Cardiac muscle cell (in vitro differentiated cells and primary cell): ENCODE measurements around the gene ITSN2. TPM values are rescaled to one million over a fixed set of nuclear protein-coding genes. Genes with fewer than 3 reads are reported as not detected.

ENCODE experiments used
- DNase-seq, 2 donors: peaks; one replicate each; pipeline versions ENCODE4 v3.0.0 to v3.0.0-alpha.2; 2010 to 2017; ENCODE audit warnings: low read depth in 1 of 2, low spot score in 1 of 2
- H3K27ac ChIP-seq: fragments of 200-600 bp; sonication (generic); 2 replicates; pipeline ENCODE4 v1.5.1; 2016
- H3K27me3 ChIP-seq: fragments of 200-600 bp; sonication (generic); 2 replicates; pipeline ENCODE4 v1.6.0; 2016; ENCODE audit warnings: control low read depth
- H3K36me3 ChIP-seq: fragments of 200-600 bp; sonication (generic); 2 replicates; pipeline ENCODE4 v1.5.1; 2016; ENCODE audit warnings: control low read depth
- H3K4me1 ChIP-seq: fragments of 200-600 bp; sonication (generic); 2 replicates; pipeline ENCODE4 v1.8.1; 2017; ENCODE audit warnings: low read depth, mild to moderate bottlenecking, mixed run types
- H3K4me3 ChIP-seq: fragments of 200-600 bp; sonication (generic); 2 replicates; pipeline ENCODE4 v1.5.1; 2016; ENCODE audit warnings: mild to moderate bottlenecking
- H3K9me3 ChIP-seq: fragments of 200-600 bp; sonication (generic); 2 replicates; pipeline ENCODE4 v1.5.1; 2017; ENCODE audit warnings: low read depth, mild to moderate bottlenecking, control low read depth
- CTCF ChIP-seq: IDR thresholded peaks from 2 replicates; pipeline ENCODE4 v1.5.1; 2012; ENCODE audit warnings: low read depth, mild to moderate bottlenecking, low read length
- polyA plus RNA-seq: library from polyadenylated mRNA; unstranded; fragments of >200 nt; fragmentation: Nextera tagmentation; extraction: Ambion mirVana; gene quantifications from 2 replicates; pipeline ENCODE4 v1.2.1, GENCODE V29; 2016
- total RNA-seq: library from RNA; depleted of rRNA; stranded (reverse); fragments of >200 nt; gene quantifications from 2 replicates; pipeline ENCODE4 v1.2.3, GENCODE V29; 2016

The ITSN2 gene
- total and polyA plus RNA-seq, 2 experiments from 2014 or later = 22.3 to 22.8 TPM

GRCh38 chr2:24317491-24317920, 42.8 kb downstream of the ITSN2 start:
- TF ChIP-seq CTCF = no peak
- Histone ChIP-seq H3K9me3 (no peaks in the 10 kb centered on the region), H3K36me3 (no peaks in the 10 kb centered on the region), H3K4me1 (no peaks in the 10 kb centered on the region), H3K4me3 (no peak overlapping the region), H3K27me3 (no peaks in the 10 kb centered on the region), H3K27ac (no peak overlapping the region)
- peak in 1 of 2 donors; percentile 9 for DNase-seq

GRCh38 chr2:24315669-24316068, 44.7 kb downstream of the ITSN2 start:
- no peak overlapping the region for H3K4me3 ChIP-seq
- DNase-seq = no peak

GRCh38 chr2:24313744-24314632, 46.3 kb downstream of the ITSN2 start:
- no peak for DNase-seq
- peaks cover 8% of the 10 kb centered on the region for H3K36me3 ChIP-seq
- no peak overlapping the region for H3K27ac ChIP-seq
- no peaks in the 10 kb centered on the region for H3K9me3 ChIP-seq
- no peaks in the 10 kb centered on the region for H3K4me1 ChIP-seq
- no peak for TF ChIP-seq CTCF
- no peak overlapping the region for H3K4me3 ChIP-seq
- H3K27me3 ChIP-seq = no peaks in the 10 kb centered on the region

More at GRCh38 chr2:24315669-24316068, 44.7 kb downstream of the ITSN2 start:
- H3K27ac ChIP-seq = no peak overlapping the region
- no peaks in the 10 kb centered on the region for H3K36me3 ChIP-seq
- TF ChIP-seq CTCF = no peak
- no peaks in the 10 kb centered on the region for H3K27me3 ChIP-seq
- H3K4me1 ChIP-seq = no peaks in the 10 kb centered on the region
- no peaks in the 10 kb centered on the region for H3K9me3 ChIP-seq

GRCh38 chr2:24307961-24308360, 52.4 kb downstream of the ITSN2 start:
- DNase-seq = no peak
- Histone ChIP-seq H3K4me1 (peaks cover 14% of the 10 kb centered on the region), H3K27ac (no peak overlapping the region), H3K27me3 (no peaks in the 10 kb centered on the region), H3K4me3 (no peak overlapping the region), H3K36me3 (peaks cover 8% of the 10 kb centered on the region), H3K9me3 (no peaks in the 10 kb centered on the region)
- no peak for TF ChIP-seq CTCF

GRCh38 chr2:24304631-24305030, 55.7 kb downstream of the ITSN2 start:
- no peak for TF ChIP-seq CTCF
- DNase-seq = peak; percentile 1 to 22
- H3K27me3 ChIP-seq = no peaks in the 10 kb centered on the region
- H3K27ac ChIP-seq = peak overlapping the region; percentile 31
- H3K9me3 ChIP-seq = no peaks in the 10 kb centered on the region
- H3K4me1 ChIP-seq = peaks cover 16% of the 10 kb centered on the region
- no peak overlapping the region for H3K4me3 ChIP-seq
- H3K36me3 ChIP-seq = peaks cover 21% of the 10 kb centered on the region
